ENCODE measurements around the gene GPR75.
"Not testable (repeated sequence)": the region's sequence is repeated elsewhere in the genome, so short reads cannot be mapped to it uniquely, and the experiment has no call there.

Gene GPR75

DNA sequence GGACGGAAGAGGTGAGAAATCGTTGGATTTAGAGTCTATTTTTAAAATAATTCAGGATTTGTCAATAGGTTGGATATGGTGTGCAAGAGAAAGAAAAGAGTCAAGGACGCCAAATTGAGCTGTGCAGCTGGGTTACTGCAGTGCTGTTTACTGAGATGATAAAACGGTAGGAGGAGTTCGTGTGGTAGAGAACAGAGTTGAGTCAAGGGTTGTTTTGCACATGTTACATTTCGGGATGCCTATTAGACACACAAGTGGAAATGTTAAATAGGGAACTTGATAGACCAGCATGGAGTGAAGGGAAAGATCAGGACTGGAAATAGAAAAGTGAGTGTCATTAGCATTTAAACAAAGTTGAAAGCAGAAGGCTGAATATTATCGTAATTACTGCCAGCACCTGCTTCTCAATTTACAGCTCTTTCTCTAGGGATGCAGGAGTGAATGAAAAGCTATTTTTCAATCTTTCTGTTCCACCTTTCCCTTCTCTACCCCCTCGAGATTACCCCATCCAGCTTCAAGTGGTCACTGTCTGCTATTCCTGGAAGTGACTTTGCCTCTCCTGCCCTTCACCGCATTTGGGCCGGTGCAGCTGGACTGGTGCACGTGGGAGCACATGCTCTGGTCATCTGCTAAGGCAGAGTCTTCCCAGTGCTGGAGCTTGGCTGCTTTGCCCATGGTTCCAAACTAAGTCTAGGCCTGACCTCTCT lies 30.3 kb downstream of the GPR75 start:
- no peaks in the 10 kb centered on the region for H3K9me3 ChIP-seq (ENCODE audit: control insufficient read depth, low read length)
- H3K4me3 ChIP-seq (ENCODE audit: insufficient read depth, low read depth, low read length) = no peak overlapping the region
- no peaks in the 10 kb centered on the region for H3K36me3 ChIP-seq (ENCODE audit: control insufficient read depth, insufficient read depth, low read length)
- H3K27ac ChIP-seq (ENCODE audit: insufficient read depth, low read depth, low read length, poor library complexity, severe bottlenecking) = no peak overlapping the region
- H3K27me3 ChIP-seq (ENCODE audit: control insufficient read depth, insufficient read depth, low read length, poor library complexity, severe bottlenecking) = no peaks in the 10 kb centered on the region
- 86 to 91% methylated on average over 11 of the region's 11 CpGs for WGBS, 2 experiments
- peaks cover 7% of the 10 kb centered on the region for H3K4me1 ChIP-seq (ENCODE audit: control insufficient read depth, insufficient read depth, low read length)

DNA sequence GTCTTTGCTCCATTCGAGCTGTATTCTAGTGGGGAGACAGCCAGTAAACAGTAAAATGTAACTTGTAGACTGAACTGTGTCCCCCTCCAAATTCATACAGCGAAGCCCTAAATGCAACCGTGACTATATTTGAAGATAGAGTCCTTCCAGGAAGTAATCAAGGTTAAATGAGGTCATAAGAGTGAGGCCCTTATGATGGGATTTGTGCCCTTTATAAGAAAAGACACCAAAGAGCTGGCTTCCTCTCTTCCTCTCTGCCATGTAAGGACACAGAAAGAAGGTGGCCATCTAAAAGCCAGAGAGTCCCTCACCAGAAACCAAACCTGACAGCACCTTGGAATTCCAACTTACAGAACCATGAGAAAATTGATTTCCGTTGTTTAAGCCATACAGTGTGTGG lies 31.4 kb downstream of the GPR75 start:
- no peaks in the 10 kb centered on the region for H3K36me3 ChIP-seq (ENCODE audit: control insufficient read depth, insufficient read depth, low read length)
- no peaks in the 10 kb centered on the region for H3K27me3 ChIP-seq (ENCODE audit: control insufficient read depth, insufficient read depth, low read length, poor library complexity, severe bottlenecking)
- 96 to 99% methylated on average over 4 of the region's 4 CpGs for WGBS, 2 experiments
- no peak overlapping the region for H3K27ac ChIP-seq (ENCODE audit: insufficient read depth, low read depth, low read length, poor library complexity, severe bottlenecking)
- peaks cover 7% of the 10 kb centered on the region for H3K4me1 ChIP-seq (ENCODE audit: control insufficient read depth, insufficient read depth, low read length)
- H3K4me3 ChIP-seq (ENCODE audit: insufficient read depth, low read depth, low read length) = no peak overlapping the region
- H3K9me3 ChIP-seq (ENCODE audit: control insufficient read depth, low read length) = no peaks in the 10 kb centered on the region

DNA sequence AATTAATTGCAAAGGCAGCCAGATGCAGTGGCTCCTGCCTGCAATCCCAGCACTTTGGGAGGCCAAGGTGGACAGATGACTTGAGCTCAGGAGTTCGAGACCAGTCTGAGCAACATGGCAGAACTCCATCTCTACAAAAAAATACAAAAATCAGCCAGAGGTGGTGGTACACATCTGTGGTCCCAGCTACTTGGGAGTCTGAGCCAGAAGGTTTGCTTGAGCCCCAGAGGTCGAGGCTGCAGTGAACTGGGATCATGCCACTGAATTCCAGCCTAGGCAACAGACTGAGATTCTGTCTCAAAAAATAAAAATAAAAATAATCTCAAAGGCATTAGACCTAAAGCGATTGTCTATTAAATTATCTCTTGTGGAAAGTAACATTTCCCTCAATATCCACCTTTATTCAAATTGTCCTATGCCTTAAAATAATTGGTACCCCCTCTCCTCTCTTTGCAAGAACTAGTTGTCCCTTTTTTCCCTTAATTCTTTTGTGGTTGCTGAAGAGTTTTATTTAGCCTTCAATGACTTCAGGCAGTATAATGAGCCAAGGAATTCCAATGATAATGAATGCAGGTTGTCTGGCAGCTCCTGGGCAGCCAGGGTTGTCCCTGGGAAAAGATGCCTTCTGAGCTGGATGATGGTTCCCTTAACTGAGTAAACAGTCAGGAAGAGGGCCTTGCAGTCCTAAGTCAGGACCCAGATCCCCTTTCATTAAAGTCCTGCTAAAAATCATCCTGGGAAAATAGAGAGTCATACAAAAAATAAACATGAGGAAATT lies 32.2 kb downstream of the GPR75 start:
- Histone ChIP-seq H3K4me3 (ENCODE audit: insufficient read depth, low read depth, low read length) (no peak overlapping the region), H3K36me3 (ENCODE audit: control insufficient read depth, insufficient read depth, low read length) (no peaks in the 10 kb centered on the region), H3K27me3 (ENCODE audit: control insufficient read depth, insufficient read depth, low read length, poor library complexity, severe bottlenecking) (no peaks in the 10 kb centered on the region), H3K27ac (ENCODE audit: insufficient read depth, low read depth, low read length, poor library complexity, severe bottlenecking) (no peak overlapping the region), H3K9me3 (ENCODE audit: control insufficient read depth, low read length) (no peaks in the 10 kb centered on the region), H3K4me1 (ENCODE audit: control insufficient read depth, insufficient read depth, low read length) (peaks cover 7% of the 10 kb centered on the region)
- 91 to 98% methylated on average over 3 of the region's 3 CpGs for WGBS, 2 experiments

DNA sequence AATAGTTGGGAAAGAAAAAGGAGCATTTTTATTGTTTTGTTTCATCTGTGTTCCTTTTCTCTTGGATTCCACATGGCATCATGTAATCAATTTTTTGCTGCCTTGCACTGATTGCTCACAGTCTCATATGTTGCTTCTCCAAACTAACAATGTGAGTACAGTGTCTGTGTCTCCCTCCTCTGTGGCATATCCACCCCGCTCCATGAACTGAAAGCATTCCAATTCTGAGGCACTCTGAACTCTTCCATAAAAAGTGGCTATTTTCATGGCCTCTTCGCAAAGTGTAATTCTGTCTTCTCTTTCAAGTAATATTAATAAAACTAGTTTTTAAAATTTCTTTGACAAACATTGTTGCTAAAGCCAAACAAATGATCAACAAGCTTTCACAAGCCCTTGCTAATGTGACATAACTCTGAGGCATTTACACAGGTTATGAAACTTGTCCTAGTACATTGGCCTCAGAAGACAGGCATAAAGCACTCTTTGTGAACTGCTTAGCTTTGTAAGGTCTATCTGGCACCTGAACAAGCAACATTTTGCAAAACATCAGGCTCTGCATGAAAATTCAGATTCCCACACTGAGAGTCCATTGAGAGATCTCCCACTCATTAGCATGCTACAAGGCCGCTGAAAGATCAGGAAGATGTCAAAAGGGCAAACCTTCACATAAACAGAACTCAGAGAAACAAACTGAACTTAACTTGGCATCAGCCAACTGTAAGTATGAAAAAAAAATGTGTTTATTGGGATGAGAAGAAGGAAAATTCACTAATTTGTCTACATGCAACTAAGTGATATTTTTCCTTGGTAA lies 33.0 kb downstream of the GPR75 start:
- 80 to 85% methylated on average over 3 of the region's 3 CpGs for whole genome bisulfite sequencing, 2 experiments
- H3K9me3 ChIP-seq (ENCODE audit: control insufficient read depth, low read length) = no peaks in the 10 kb centered on the region
- H3K36me3 ChIP-seq (ENCODE audit: control insufficient read depth, insufficient read depth, low read length) = no peaks in the 10 kb centered on the region
- no peak overlapping the region for H3K4me3 ChIP-seq (ENCODE audit: insufficient read depth, low read depth, low read length)
- H3K27me3 ChIP-seq (ENCODE audit: control insufficient read depth, insufficient read depth, low read length, poor library complexity, severe bottlenecking) = no peaks in the 10 kb centered on the region
- H3K4me1 ChIP-seq (ENCODE audit: control insufficient read depth, insufficient read depth, low read length) = peaks cover 7% of the 10 kb centered on the region
- no peak overlapping the region for H3K27ac ChIP-seq (ENCODE audit: insufficient read depth, low read depth, low read length, poor library complexity, severe bottlenecking)

DNA sequence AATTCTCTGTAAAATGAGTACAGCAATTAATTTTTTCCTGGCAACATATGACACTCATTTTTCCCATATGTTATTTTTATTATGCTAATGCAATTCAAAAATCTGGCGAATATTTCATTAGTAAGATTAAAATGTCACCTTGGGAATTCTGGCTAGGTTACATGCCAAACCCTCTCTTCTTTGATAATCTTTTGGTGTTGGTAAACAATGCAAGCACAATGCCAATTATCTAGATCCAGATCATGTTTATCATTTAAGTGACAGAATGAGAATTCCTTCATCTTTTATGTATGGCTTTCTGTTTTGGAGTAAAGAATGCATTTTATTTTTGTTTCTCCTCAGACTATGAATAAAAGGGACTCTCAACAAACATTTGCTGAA lies 33.7 kb downstream of the GPR75 start:
- Histone ChIP-seq H3K36me3 (ENCODE audit: control insufficient read depth, insufficient read depth, low read length) (no peaks in the 10 kb centered on the region), H3K9me3 (ENCODE audit: control insufficient read depth, low read length) (no peaks in the 10 kb centered on the region), H3K4me1 (ENCODE audit: control insufficient read depth, insufficient read depth, low read length) (peaks cover 7% of the 10 kb centered on the region), H3K4me3 (ENCODE audit: insufficient read depth, low read depth, low read length) (no peak overlapping the region), H3K27me3 (ENCODE audit: control insufficient read depth, insufficient read depth, low read length, poor library complexity, severe bottlenecking) (no peaks in the 10 kb centered on the region), H3K27ac (ENCODE audit: insufficient read depth, low read depth, low read length, poor library complexity, severe bottlenecking) (no peak overlapping the region)
- WGBS, 2 experiments = 100% methylated on average over 1 of the region's 1 CpG; no CpG with 5 or more reads in 1 of the 2 experiments

DNA sequence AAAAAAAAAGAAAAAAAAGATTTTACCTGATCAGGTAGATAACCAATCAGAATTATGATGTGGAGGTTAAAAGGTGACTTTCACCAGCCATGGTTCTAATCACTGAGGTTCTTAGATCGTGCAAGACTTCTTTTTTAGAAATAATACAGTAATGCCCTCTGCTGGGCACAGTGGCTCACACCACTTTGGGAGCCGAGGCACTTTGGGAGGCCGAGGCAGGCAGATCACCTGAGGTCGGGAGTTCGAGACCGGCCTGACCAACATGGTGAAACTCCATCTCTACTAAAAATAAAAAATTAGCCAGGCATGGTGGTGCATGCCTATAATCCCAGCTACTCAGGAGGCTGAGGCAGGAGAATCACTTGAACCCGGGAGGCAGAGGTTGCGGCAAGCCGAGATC lies 36.1 kb downstream of the GPR75 start:
- not testable (repeated sequence) for H3K27me3 ChIP-seq (ENCODE audit: control insufficient read depth, insufficient read depth, low read length, poor library complexity, severe bottlenecking); H3K9me3 ChIP-seq (ENCODE audit: control insufficient read depth, low read length); H3K27ac ChIP-seq (ENCODE audit: insufficient read depth, low read depth, low read length, poor library complexity, severe bottlenecking); H3K4me3 ChIP-seq (ENCODE audit: insufficient read depth, low read depth, low read length); H3K4me1 ChIP-seq (ENCODE audit: control insufficient read depth, insufficient read depth, low read length); H3K36me3 ChIP-seq (ENCODE audit: control insufficient read depth, insufficient read depth, low read length)
- 91 to 94% methylated on average over 9 of the region's 9 CpGs for WGBS, 2 experiments

DNA sequence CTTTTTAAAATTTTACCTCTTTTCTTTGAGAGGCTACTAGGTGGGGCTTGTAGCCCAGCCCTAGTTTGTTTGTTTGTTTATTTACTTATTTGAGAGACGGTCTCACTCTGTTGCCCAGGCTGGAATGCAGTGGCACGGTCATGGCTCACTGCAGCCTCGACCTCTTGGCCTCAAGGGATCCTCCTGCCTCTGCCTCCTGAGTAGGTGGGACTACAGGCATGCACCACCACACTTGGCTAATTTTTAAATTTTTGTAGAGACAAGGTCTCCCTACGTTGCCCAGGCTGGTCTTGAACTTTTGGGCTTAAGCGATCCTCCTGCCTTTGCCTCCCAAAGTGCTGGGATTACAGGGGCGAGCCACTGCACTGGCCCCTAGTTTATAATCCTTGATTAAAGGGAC lies 38.0 kb downstream of the GPR75 start:
- H3K36me3 ChIP-seq (ENCODE audit: control insufficient read depth, insufficient read depth, low read length) = no peaks in the 10 kb centered on the region
- no peaks in the 10 kb centered on the region for H3K27me3 ChIP-seq (ENCODE audit: control insufficient read depth, insufficient read depth, low read length, poor library complexity, severe bottlenecking)
- no peaks in the 10 kb centered on the region for H3K9me3 ChIP-seq (ENCODE audit: control insufficient read depth, low read length)
- no peak overlapping the region for H3K27ac ChIP-seq (ENCODE audit: insufficient read depth, low read depth, low read length, poor library complexity, severe bottlenecking)
- no peak overlapping the region for H3K4me3 ChIP-seq (ENCODE audit: insufficient read depth, low read depth, low read length)
- peaks cover under 1% of the 10 kb centered on the region for H3K4me1 ChIP-seq (ENCODE audit: control insufficient read depth, insufficient read depth, low read length)
- 95% methylated on average over 6 of the region's 6 CpGs for WGBS, 2 experiments

DNA sequence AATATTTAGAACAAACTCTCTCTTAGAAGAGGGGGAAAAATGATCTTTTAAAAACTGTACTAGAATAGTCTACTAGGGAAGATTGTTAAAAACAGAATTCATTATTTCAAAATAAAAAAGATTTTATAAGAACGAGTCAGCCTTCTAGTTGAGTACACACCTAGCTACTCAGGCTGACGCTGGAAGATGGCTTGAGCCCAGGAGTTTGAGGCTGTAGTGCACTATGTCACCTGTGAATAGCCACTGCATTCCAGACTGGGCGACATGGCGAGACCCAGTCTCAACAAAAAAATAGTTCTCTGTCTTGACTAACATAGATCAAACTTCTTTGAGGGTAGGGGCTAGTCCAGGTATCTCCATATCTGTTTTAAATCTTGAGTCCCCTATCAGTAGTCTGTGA lies 39.1 kb downstream of the GPR75 start:
- H3K4me1 ChIP-seq (ENCODE audit: control insufficient read depth, insufficient read depth, low read length) = no peaks in the 10 kb centered on the region
- WGBS, 2 experiments = 92 to 98% methylated on average over 4 of the region's 4 CpGs
- no peaks in the 10 kb centered on the region for H3K9me3 ChIP-seq (ENCODE audit: control insufficient read depth, low read length)
- H3K4me3 ChIP-seq (ENCODE audit: insufficient read depth, low read depth, low read length) = no peak overlapping the region
- no peak overlapping the region for H3K27ac ChIP-seq (ENCODE audit: insufficient read depth, low read depth, low read length, poor library complexity, severe bottlenecking)
- no peaks in the 10 kb centered on the region for H3K27me3 ChIP-seq (ENCODE audit: control insufficient read depth, insufficient read depth, low read length, poor library complexity, severe bottlenecking)
- H3K36me3 ChIP-seq (ENCODE audit: control insufficient read depth, insufficient read depth, low read length) = no peaks in the 10 kb centered on the region

DNA sequence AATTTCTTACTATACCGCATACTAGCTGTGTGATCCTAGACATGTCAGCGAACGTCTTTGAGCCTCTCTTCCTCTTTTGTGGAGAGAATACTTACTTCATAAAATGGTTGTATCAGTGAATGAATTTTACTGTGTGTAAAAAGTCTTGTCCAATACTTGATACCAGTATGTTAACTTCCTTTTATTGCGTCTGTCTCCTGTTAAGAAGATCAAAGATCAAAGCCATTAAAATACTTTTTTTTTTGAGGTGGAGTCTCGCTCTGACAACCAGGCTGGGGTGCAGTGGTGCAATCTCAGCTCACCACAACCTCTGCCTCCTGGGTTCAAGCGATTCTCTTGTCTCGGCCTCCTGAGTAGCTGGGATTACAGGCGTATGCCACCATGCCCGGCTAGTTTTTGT lies 39.7 kb downstream of the GPR75 start:
- no peak overlapping the region for H3K27ac ChIP-seq (ENCODE audit: insufficient read depth, low read depth, low read length, poor library complexity, severe bottlenecking)
- 86 to 94% methylated on average over 9 of the region's 9 CpGs for WGBS, 2 experiments
- H3K27me3 ChIP-seq (ENCODE audit: control insufficient read depth, insufficient read depth, low read length, poor library complexity, severe bottlenecking) = no peaks in the 10 kb centered on the region
- no peaks in the 10 kb centered on the region for H3K36me3 ChIP-seq (ENCODE audit: control insufficient read depth, insufficient read depth, low read length)
- H3K4me1 ChIP-seq (ENCODE audit: control insufficient read depth, insufficient read depth, low read length) = no peaks in the 10 kb centered on the region
- H3K9me3 ChIP-seq (ENCODE audit: control insufficient read depth, low read length) = no peaks in the 10 kb centered on the region
- H3K4me3 ChIP-seq (ENCODE audit: insufficient read depth, low read depth, low read length) = no peak overlapping the region

DNA sequence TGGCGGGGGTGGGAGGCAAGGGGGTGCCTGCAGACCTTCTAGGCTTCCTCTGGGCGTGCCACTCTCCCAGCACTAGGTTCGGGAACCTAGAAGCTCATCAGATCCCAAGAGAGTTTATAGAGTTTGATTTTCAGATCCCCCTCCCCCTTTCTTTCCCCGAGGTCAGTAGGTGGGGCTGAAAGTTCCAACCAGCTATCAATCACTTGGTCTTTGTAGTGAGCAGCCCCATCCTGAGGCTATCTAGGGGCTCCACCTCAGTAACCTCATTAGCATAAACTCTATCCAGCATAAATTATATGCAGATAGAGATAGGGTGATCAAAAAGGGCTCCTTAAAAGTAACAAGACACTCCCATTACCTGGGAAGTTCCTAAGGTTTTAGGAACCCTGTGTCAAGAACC lies 40.1 kb downstream of the GPR75 start:
- WGBS, 2 experiments = 88 to 89% methylated on average over 3 to 4 of the region's 4 CpGs

More for the DNA sequence above, 40.1 kb downstream of the GPR75 start:
- Histone ChIP-seq H3K36me3 (ENCODE audit: control insufficient read depth, insufficient read depth, low read length) (no peaks in the 10 kb centered on the region), H3K4me1 (ENCODE audit: control insufficient read depth, insufficient read depth, low read length) (no peaks in the 10 kb centered on the region), H3K9me3 (ENCODE audit: control insufficient read depth, low read length) (no peaks in the 10 kb centered on the region), H3K27ac (ENCODE audit: insufficient read depth, low read depth, low read length, poor library complexity, severe bottlenecking) (no peak overlapping the region), H3K4me3 (ENCODE audit: insufficient read depth, low read depth, low read length) (no peak overlapping the region), H3K27me3 (ENCODE audit: control insufficient read depth, insufficient read depth, low read length, poor library complexity, severe bottlenecking) (no peaks in the 10 kb centered on the region)
